CD4-positive, alpha-beta T cell (primary cell): ENCODE measurements around the gene SULT4A1. TPM values are rescaled to one million over a fixed set of nuclear protein-coding genes. Genes with fewer than 3 reads are reported as not detected.

Source experiments
- ATAC-seq: fragments of 200-7000 bp; cut with Tn5 transposase; one replicate; pipeline ENCODE4 v1.10.0; 2022; ENCODE audit warnings: mild to moderate bottlenecking; ENCODE audit not compliant: poor library complexity
- CTCF ChIA-PET: fragments of 350-600 bp; sonication (Branson Sonifier 250); formaldehyde crosslinking; loops from one replicate; lab custom pipeline; 2021; ENCODE audit warnings: antibody characterized with exemption, inconsistent platforms; lab: Charles Lee
- POLR2A ChIA-PET: fragments of 350-600 bp; sonication (Branson Sonifier 250); formaldehyde crosslinking; loops from one replicate; lab custom pipeline; 2021; ENCODE audit warnings: antibody characterized with exemption, inconsistent platforms; lab: Charles Lee
- DNase-seq, 14 experiments: peaks; one replicate each; pipeline ENCODE4 v3.0.0-alpha.2; 2013 to 2020; ENCODE audit warnings: mixed read lengths in 2 of 14
- H3K27ac ChIP-seq, 2 donors: one replicate each; pipeline versions ENCODE4 v1.5.1 to v1.7.0; 2013; ENCODE audit warnings: low read length in 2 of 2, low read depth in 1 of 2, mild to moderate bottlenecking in 1 of 2
- H3K27me3 ChIP-seq, 2 experiments: 1 replicate in 1 of 2; 2 replicates in 1 of 2; pipeline versions ENCODE4 v1.6.1 to v1.7.0; 2013; ENCODE audit warnings: low read length in 2 of 2, control low read depth in 1 of 2, mild to moderate bottlenecking in 1 of 2, moderate library complexity in 1 of 2; ENCODE audit not compliant: insufficient read depth in 2 of 2, control insufficient read depth in 1 of 2
- H3K36me3 ChIP-seq: one replicate; pipeline ENCODE4 v1.6.1; 2013; ENCODE audit warnings: low read length, control low read depth; ENCODE audit not compliant: insufficient read depth
- H3K4me1 ChIP-seq: one replicate; pipeline ENCODE4 v1.6.1; 2013; ENCODE audit warnings: low read length, control low read depth; ENCODE audit not compliant: insufficient read depth
- H3K4me3 ChIP-seq: one replicate; pipeline ENCODE4 v1.5.1; 2013; ENCODE audit warnings: mild to moderate bottlenecking, low read length, moderate library complexity
- H3K9me3 ChIP-seq, 2 experiments: 1 replicate in 1 of 2; 2 replicates in 1 of 2; pipeline versions ENCODE4 v1.6.1 to v1.7.0; 2013; ENCODE audit warnings: low read length in 2 of 2, mild to moderate bottlenecking in 2 of 2, control low read depth in 1 of 2, moderate library complexity in 1 of 2; ENCODE audit not compliant: control insufficient read depth in 1 of 2, insufficient read depth in 1 of 2
- H3K27ac Mint-ChIP-seq: one replicate; pipeline ENCODE4 v1.8.0; 2020; ENCODE audit warnings: mixed read lengths
- H3K27me3 Mint-ChIP-seq: one replicate; pipeline ENCODE4 v1.8.0; 2021; ENCODE audit warnings: mixed read lengths
- H3K36me3 Mint-ChIP-seq: one replicate; pipeline ENCODE4 v1.8.0; 2021; ENCODE audit warnings: low read depth, mixed read lengths
- H3K4me1 Mint-ChIP-seq: one replicate; pipeline ENCODE4 v1.8.0; 2021; ENCODE audit warnings: low read depth, mixed read lengths
- H3K4me3 Mint-ChIP-seq: one replicate; pipeline ENCODE4 v1.8.0; 2020; ENCODE audit warnings: mild to moderate bottlenecking, mixed read lengths
- H3K9me3 Mint-ChIP-seq: one replicate; pipeline ENCODE4 v1.8.0; 2020; ENCODE audit warnings: mixed read lengths
- intact Hi-C, 2 experiments: fragments of 100-400 bp; cut with DNase I in 1 of 2; cut with micrococcal nuclease in 1 of 2; formaldehyde crosslinking; loops; one replicate each; pipeline versions ENCODE4 v1.15.1 to v1.9.0; 2023 to 2025; cut with DNase I, micrococcal nuclease
- total RNA-seq, 174 experiments: library from RNA in 2 of 174; stranded (reverse) in 2 of 174; gene quantifications; one replicate each; pipeline ENCODE4 v1.2.3 and lab custom pipeline; 2021 to 2026
- TF ChIP-seq, protein P1 (sequence below): fragments of 200-600 bp; IDR thresholded peaks from one replicate; pipeline ENCODE4 v1.8.0; 2022; ENCODE audit warnings: antibody characterized with exemption, mild to moderate bottlenecking

SULT4A1 gene
- total RNA-seq, 2 experiments from 2014 or later, result not detected

GRCh38 chr22:43855431-43855830 is 6.9 kb downstream of the SULT4A1 start:
- Mint-ChIP-seq H3K36me3 (no peaks in the 10 kb centered on the region), H3K9me3 (peaks cover 5% of the 10 kb centered on the region), H3K4me3 (no peak overlapping the region), H3K27me3 (peaks cover 74% of the 10 kb centered on the region), H3K4me1 (no peaks in the 10 kb centered on the region), H3K27ac (no peak overlapping the region)
- intact Hi-C loops, result no loop called here
- Histone ChIP-seq H3K4me1 (no peaks in the 10 kb centered on the region), H3K9me3 (peaks cover 4 to 29% of the 10 kb centered on the region in 2 experiments), H3K27ac (no peak overlapping the region), H3K27me3 (peaks cover 20 to 24% of the 10 kb centered on the region in 2 experiments), H3K4me3 (no peak overlapping the region), H3K36me3 (no peaks in the 10 kb centered on the region)
- ATAC-seq (no peak), DNase-seq (no peak)
- CTCF ChIA-PET, result no interaction called here
- POLR2A ChIA-PET, result no interaction called here
- TF ChIP-seq, protein P1, sequence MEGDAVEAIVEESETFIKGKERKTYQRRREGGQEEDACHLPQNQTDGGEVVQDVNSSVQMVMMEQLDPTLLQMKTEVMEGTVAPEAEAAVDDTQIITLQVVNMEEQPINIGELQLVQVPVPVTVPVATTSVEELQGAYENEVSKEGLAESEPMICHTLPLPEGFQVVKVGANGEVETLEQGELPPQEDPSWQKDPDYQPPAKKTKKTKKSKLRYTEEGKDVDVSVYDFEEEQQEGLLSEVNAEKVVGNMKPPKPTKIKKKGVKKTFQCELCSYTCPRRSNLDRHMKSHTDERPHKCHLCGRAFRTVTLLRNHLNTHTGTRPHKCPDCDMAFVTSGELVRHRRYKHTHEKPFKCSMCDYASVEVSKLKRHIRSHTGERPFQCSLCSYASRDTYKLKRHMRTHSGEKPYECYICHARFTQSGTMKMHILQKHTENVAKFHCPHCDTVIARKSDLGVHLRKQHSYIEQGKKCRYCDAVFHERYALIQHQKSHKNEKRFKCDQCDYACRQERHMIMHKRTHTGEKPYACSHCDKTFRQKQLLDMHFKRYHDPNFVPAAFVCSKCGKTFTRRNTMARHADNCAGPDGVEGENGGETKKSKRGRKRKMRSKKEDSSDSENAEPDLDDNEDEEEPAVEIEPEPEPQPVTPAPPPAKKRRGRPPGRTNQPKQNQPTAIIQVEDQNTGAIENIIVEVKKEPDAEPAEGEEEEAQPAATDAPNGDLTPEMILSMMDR, result no peak

GRCh38 chr22:43854786-43855271 is 7.5 kb downstream of the SULT4A1 start:
- Histone ChIP-seq H3K4me1 (no peaks in the 10 kb centered on the region), H3K4me3 (no peak overlapping the region), H3K27ac (no peak overlapping the region), H3K9me3 (peaks cover 4 to 26% of the 10 kb centered on the region in 2 experiments), H3K27me3 (peaks cover 16 to 18% of the 10 kb centered on the region in 2 experiments), H3K36me3 (no peaks in the 10 kb centered on the region)
- Mint-ChIP-seq H3K27ac (no peak overlapping the region), H3K4me3 (no peak overlapping the region), H3K9me3 (peaks cover 5% of the 10 kb centered on the region), H3K27me3 (peaks cover 72% of the 10 kb centered on the region), H3K4me1 (no peaks in the 10 kb centered on the region), H3K36me3 (no peaks in the 10 kb centered on the region)
- DNase-seq (no peak), ATAC-seq (no peak)
- CTCF ChIA-PET, result no interaction called here
- intact Hi-C loops, result no loop called here
- TF ChIP-seq, protein P1, result no peak
- POLR2A ChIA-PET, result no interaction called here

DNA sequence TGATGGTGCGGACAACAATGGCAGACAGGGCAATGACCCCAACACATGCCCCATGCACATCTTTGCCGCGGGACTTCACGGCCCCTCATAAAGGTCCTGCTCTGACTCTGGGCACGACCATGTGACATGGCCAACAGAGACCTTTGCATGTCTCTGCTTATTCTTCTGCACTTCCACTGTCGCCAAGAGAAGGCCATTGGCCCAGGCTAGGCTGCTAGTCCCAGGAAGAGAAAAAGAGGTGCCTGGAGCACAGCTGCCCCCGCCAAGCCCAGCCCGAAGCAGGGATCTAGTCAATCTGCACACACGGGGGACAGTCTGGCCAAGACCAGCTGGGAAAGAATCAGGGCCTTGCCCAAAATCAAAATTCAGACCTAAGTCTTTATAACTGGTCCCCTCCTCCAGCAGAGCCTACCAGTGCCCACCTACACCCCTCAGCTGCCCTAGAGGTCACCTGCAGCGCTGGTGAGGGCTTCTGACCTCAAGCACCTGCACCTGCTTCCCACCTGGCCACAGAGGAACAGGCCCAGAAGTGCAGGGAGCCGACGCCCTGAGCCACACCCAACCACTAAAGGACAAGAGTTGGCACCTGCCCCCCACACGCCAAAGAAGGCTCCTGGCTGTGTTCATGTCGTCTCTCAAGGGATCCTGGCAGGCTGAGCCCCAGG is 8.1 kb downstream of the SULT4A1 start:
- H3K36me3 ChIP-seq, result no peaks in the 10 kb centered on the region
- Mint-ChIP-seq H3K4me1 (no peaks in the 10 kb centered on the region), H3K27ac (no peak overlapping the region), H3K4me3 (no peak overlapping the region), H3K36me3 (no peaks in the 10 kb centered on the region), H3K9me3 (peaks cover 5% of the 10 kb centered on the region), H3K27me3 (peaks cover 71% of the 10 kb centered on the region)
- H3K27ac ChIP-seq, result no peak overlapping the region
- H3K9me3 ChIP-seq, result peaks cover 4 to 26% of the 10 kb centered on the region in 2 experiments
- TF ChIP-seq, protein P1, result no peak
- intact Hi-C loops, result no loop called here
- H3K4me1 ChIP-seq, result no peaks in the 10 kb centered on the region
- ATAC-seq (no peak), DNase-seq (no peak)
- ChIA-PET CTCF (no interaction called here), POLR2A (no interaction called here)
- peaks cover 14 to 16% of the 10 kb centered on the region in 2 experiments for H3K27me3 ChIP-seq
- no peak overlapping the region for H3K4me3 ChIP-seq
